CD14-positive monocyte (primary cell): ENCODE measurements around the gene MAPK7. TPM values are rescaled to one million over a fixed set of nuclear protein-coding genes. Genes with fewer than 3 reads are reported as not detected.
A peak's percentile ranks its signal among the peaks of the same experiment; 100 is the strongest.

Experiments used
- DNase-seq, 3 donors: peaks; one replicate each; pipeline ENCODE4 v3.0.0-alpha.2; 2011 to 2022
- H2AFZ ChIP-seq: 2 replicates; pipeline ENCODE4 v1.6.0; 2012; ENCODE audit warnings: mild to moderate bottlenecking, low read depth, low read length, inconsistent platforms; ENCODE audit not compliant: insufficient read depth, poor library complexity, severe bottlenecking
- H3K27ac ChIP-seq, 2 donors: 1 replicate in 1 of 2; 2 replicates in 1 of 2; pipeline ENCODE4 v1.5.1; 2012 to 2013; ENCODE audit warnings: low read length in 2 of 2, control low read depth in 1 of 2, inconsistent platforms in 1 of 2, low read depth in 1 of 2, mild to moderate bottlenecking in 1 of 2
- H3K27me3 ChIP-seq, 2 donors: one replicate each; pipeline versions ENCODE4 v1.6.0 to v1.6.1; 2011 to 2013; ENCODE audit warnings: low read length in 2 of 2; ENCODE audit not compliant: control insufficient read depth in 2 of 2, insufficient read depth in 2 of 2
- H3K36me3 ChIP-seq, 2 donors: replicated peaks in 1 of 2; 1 replicate in 1 of 2; 2 replicates in 1 of 2; pipeline versions ENCODE4 v1.5.1 to v1.6.1; 2012 to 2013; ENCODE audit warnings: low read length in 2 of 2, control low read depth in 1 of 2, inconsistent platforms in 1 of 2, mild to moderate bottlenecking in 1 of 2; ENCODE audit not compliant: insufficient read depth in 2 of 2, control insufficient read depth in 1 of 2
- H3K4me1 ChIP-seq, 2 donors: 1 replicate in 1 of 2; 2 replicates in 1 of 2; pipeline versions ENCODE4 v1.5.1 to v1.6.1; 2012 to 2013; ENCODE audit warnings: low read length in 2 of 2, control low read depth in 1 of 2, inconsistent platforms in 1 of 2, mild to moderate bottlenecking in 1 of 2, moderate library complexity in 1 of 2; ENCODE audit not compliant: insufficient read depth in 2 of 2, control insufficient read depth in 1 of 2
- H3K4me2 ChIP-seq: replicated peaks from 2 replicates; pipeline ENCODE3; 2012; ENCODE audit warnings: low read length, moderate library complexity, mild to moderate bottlenecking; ENCODE audit not compliant: poor library complexity, severe bottlenecking; ENCODE audit errors: extremely low read depth
- H3K4me3 ChIP-seq, 3 experiments: fragments of 200-600 bp in 1 of 3; sonication (generic) in 1 of 3; replicated peaks in 1 of 3; 1 replicate in 2 of 3; 2 replicates in 1 of 3; pipeline ENCODE4 v1.5.1; 2011 to 2013; ENCODE audit warnings: low read length in 3 of 3, mild to moderate bottlenecking in 3 of 3, control low read depth in 2 of 3, low read depth in 2 of 3, inconsistent platforms in 1 of 3, moderate library complexity in 1 of 3
- H3K79me2 ChIP-seq: 2 replicates; pipeline ENCODE4 v1.6.0; 2012; ENCODE audit warnings: mild to moderate bottlenecking, control low read depth, inconsistent platforms, low read length, moderate library complexity; ENCODE audit not compliant: insufficient read depth
- H3K9ac ChIP-seq: 2 replicates; pipeline ENCODE4 v1.6.0; 2017; ENCODE audit warnings: low read length, mild to moderate bottlenecking; ENCODE audit not compliant: insufficient read depth, poor library complexity, severe bottlenecking
- H3K9me3 ChIP-seq, 2 donors: replicated peaks in 1 of 2; 1 replicate in 1 of 2; 2 replicates in 1 of 2; pipeline versions ENCODE4 v1.5.1 to v1.6.1; 2012 to 2013; ENCODE audit warnings: low read length in 2 of 2, control low read depth in 1 of 2; ENCODE audit not compliant: control insufficient read depth in 1 of 2, insufficient read depth in 1 of 2
- H4K20me1 ChIP-seq: 2 replicates; pipeline ENCODE4 v1.6.0; 2012; ENCODE audit warnings: mild to moderate bottlenecking, low read length, control low read depth, moderate library complexity; ENCODE audit not compliant: insufficient read depth
- H3K27ac Mint-ChIP-seq, 7 donors: one replicate each; pipeline ENCODE4 v1.8.0; 2020; ENCODE audit warnings: mild to moderate bottlenecking in 7 of 7, mixed read lengths in 7 of 7, moderate library complexity in 6 of 7, inconsistent platforms in 2 of 7
- H3K27me3 Mint-ChIP-seq, 3 donors: one replicate each; pipeline ENCODE4 v1.8.0; 2021 to 2022; ENCODE audit warnings: low read depth in 3 of 3, mild to moderate bottlenecking in 3 of 3, mixed read lengths in 3 of 3, moderate library complexity in 3 of 3, inconsistent platforms in 1 of 3
- H3K36me3 Mint-ChIP-seq, 2 donors: one replicate each; pipeline ENCODE4 v1.8.0; 2020; ENCODE audit warnings: mixed read lengths in 2 of 2, inconsistent platforms in 1 of 2, mild to moderate bottlenecking in 1 of 2
- H3K4me1 Mint-ChIP-seq: one replicate; pipeline ENCODE4 v1.8.0; 2020; ENCODE audit warnings: mild to moderate bottlenecking, mixed read lengths
- H3K4me3 Mint-ChIP-seq, 2 donors: one replicate each; pipeline ENCODE4 v1.8.0; 2020; ENCODE audit warnings: mild to moderate bottlenecking in 2 of 2, mixed read lengths in 2 of 2, moderate library complexity in 1 of 2
- H3K9me3 Mint-ChIP-seq, 7 donors: one replicate each; pipeline ENCODE4 v1.8.0; 2020 to 2022; ENCODE audit warnings: mixed read lengths in 7 of 7, mild to moderate bottlenecking in 6 of 7, moderate library complexity in 6 of 7, inconsistent platforms in 2 of 7
- CTCF ChIP-seq: fragments of 200-600 bp; IDR thresholded peaks from one replicate; pipeline ENCODE4 v1.8.0; 2022; ENCODE audit warnings: antibody characterized with exemption, mild to moderate bottlenecking
- WGBS: methylation state at CpG from one replicate; pipeline ENCODE4 v1.1.5; 2013; ENCODE audit warnings: missing lambda C conversion rate; ENCODE audit not compliant: insufficient coverage; 5-methylcytosine and 5-hydroxymethylcytosine counted together
- intact Hi-C, 2 donors: fragments of 100-400 bp; cut with micrococcal nuclease; formaldehyde crosslinking; loops; one replicate each; pipeline versions ENCODE4 v1.15.0 to v1.15.1; 2023
- polyA plus RNA-seq, 3 donors: library from polyadenylated mRNA; depleted of rRNA in 1 of 3; unstranded in 2 of 3; stranded (reverse) in 1 of 3; fragments of 300-500 nt in 2 of 3; fragments of >200 nt in 1 of 3; fragmentation: Illumina TruSeq in 2 of 3; gene quantifications; 1 replicate in 2 of 3; 2 replicates in 1 of 3; pipeline ENCODE4 v1.2.3, GENCODE V29; 2012 to 2021

MAPK7 gene
- polyA plus RNA-seq, 3 donors = 9.3 to 130 (median 10.0) TPM

- WGBS = 100% methylated on average over 1 of the region's 2 CpGs
- H3K4me1 ChIP-seq = no peaks in the 10 kb centered on the region
- H3K4me3 Mint-ChIP-seq = peak overlapping the region in 1 of 2 donors; percentile 43
- intact Hi-C loops = no loop called here
- no peaks in the 10 kb centered on the region for H4K20me1 ChIP-seq
- H3K9me3 ChIP-seq = peaks cover 4 to 13% of the 10 kb centered on the region in 2 donors
- TF ChIP-seq CTCF = no peak
- H2AFZ ChIP-seq = no peak overlapping the region
- H3K27ac Mint-ChIP-seq = peak overlapping the region in 1 of 7 donors; percentile 54
- no peak overlapping the region for H3K9ac ChIP-seq
- no peaks in the 10 kb centered on the region for H3K4me1 Mint-ChIP-seq
- no peaks in the 10 kb centered on the region for H3K79me2 ChIP-seq
- H3K9me3 Mint-ChIP-seq = peaks cover 3 to 22% (median 16%) of the 10 kb centered on the region in 7 donors
- no peak overlapping the region for H3K4me2 ChIP-seq
- peaks cover 34 to 65% (median 46%) of the 10 kb centered on the region in 3 donors for H3K27me3 Mint-ChIP-seq
- H3K36me3 Mint-ChIP-seq = peaks cover 0 to 2% of the 10 kb centered on the region in 2 donors
- DNase-seq = no peak
- peaks cover 3 to 47% of the 10 kb centered on the region in 2 donors for H3K27me3 ChIP-seq
- H3K36me3 ChIP-seq = no peaks in the 10 kb centered on the region
- no peak overlapping the region for H3K27ac ChIP-seq
- no peak overlapping the region for H3K4me3 ChIP-seq
These were observed 48.5 kb upstream of the MAPK7 start for GRCh38 chr17:19329839-19330238.

GRCh38 chr17:19330271-19330670 lies 48.0 kb upstream of the MAPK7 start:
- intact Hi-C loops = no loop called here
- Histone ChIP-seq H3K4me3 (no peak overlapping the region), H3K79me2 (no peaks in the 10 kb centered on the region), H4K20me1 (no peaks in the 10 kb centered on the region), H3K27ac (no peak overlapping the region), H3K4me2 (no peak overlapping the region), H3K4me1 (no peaks in the 10 kb centered on the region), H2AFZ (no peak overlapping the region), H3K27me3 (peaks cover under 1 to 46% of the 10 kb centered on the region in 2 donors), H3K36me3 (no peaks in the 10 kb centered on the region), H3K9me3 (peaks cover 4 to 9% of the 10 kb centered on the region in 2 donors), H3K9ac (no peak overlapping the region)
- Mint-ChIP-seq H3K9me3 (peaks cover 3 to 17% (median 13%) of the 10 kb centered on the region in 7 donors), H3K4me1 (no peaks in the 10 kb centered on the region), H3K36me3 (peaks cover 0 to 2% of the 10 kb centered on the region in 2 donors), H3K4me3 (peak overlapping the region in 1 of 2 donors; percentile 43), H3K27me3 (peaks cover 34 to 62% (median 42%) of the 10 kb centered on the region in 3 donors), H3K27ac (no peak overlapping the region)
- DNase-seq = no peak
- no peak for TF ChIP-seq CTCF
- 94% methylated on average over 3 of the region's 3 CpGs for WGBS
